Peyer's patch (tissue), 4 donors: ENCODE measurements around the gene PPP2R2C.

ENCODE experiments used
- CTCF ChIP-seq, 6 experiments: fragments of 450-650 bp in 4 of 6; fragments of 200-600 bp in 2 of 6; sonication (generic) in 1 of 6; IDR thresholded peaks; one replicate each; pipeline ENCODE4 v1.5.1; 2017 to 2019; ENCODE audit warnings: antibody characterized with exemption in 6 of 6, mild to moderate bottlenecking in 3 of 6, moderate library complexity in 1 of 6
- POLR2A ChIP-seq, 2 donors: fragments of 450-650 bp; IDR thresholded peaks; one replicate each; pipeline ENCODE4 v1.5.1; 2017; ENCODE audit warnings: antibody characterized with exemption in 2 of 2, mild to moderate bottlenecking in 2 of 2, moderate library complexity in 2 of 2

GRCh38 chr4:6308899-6309643 lies 163.3 kb downstream of the PPP2R2C start:
- TF ChIP-seq POLR2A (IDR thresholded peaks at IDR 0.05) (no peak), CTCF (IDR thresholded peaks at IDR 0.05) (no peak)
